HFF-Myc (cell line): ENCODE data around the gene FREM1.

Source experiments
- DNase-seq: peaks from one replicate; pipeline ENCODE4 v3.0.0-alpha.2; 2011; ENCODE audit warnings: low read depth; ENCODE audit errors: extremely low read depth
- H3K4me3 ChIP-seq: replicated peaks from 2 replicates; pipeline ENCODE4 v1.5.1; 2011; ENCODE audit warnings: low read depth, mild to moderate bottlenecking, control low read depth, low read length
- TF ChIP-seq, protein P1 (sequence below): IDR thresholded peaks from 2 replicates; pipeline ENCODE4 v1.5.1; 2012; ENCODE audit warnings: mild to moderate bottlenecking, low read depth, low read length, control low read depth; ENCODE audit errors: missing control alignments

The FREM1 gene

DNA sequence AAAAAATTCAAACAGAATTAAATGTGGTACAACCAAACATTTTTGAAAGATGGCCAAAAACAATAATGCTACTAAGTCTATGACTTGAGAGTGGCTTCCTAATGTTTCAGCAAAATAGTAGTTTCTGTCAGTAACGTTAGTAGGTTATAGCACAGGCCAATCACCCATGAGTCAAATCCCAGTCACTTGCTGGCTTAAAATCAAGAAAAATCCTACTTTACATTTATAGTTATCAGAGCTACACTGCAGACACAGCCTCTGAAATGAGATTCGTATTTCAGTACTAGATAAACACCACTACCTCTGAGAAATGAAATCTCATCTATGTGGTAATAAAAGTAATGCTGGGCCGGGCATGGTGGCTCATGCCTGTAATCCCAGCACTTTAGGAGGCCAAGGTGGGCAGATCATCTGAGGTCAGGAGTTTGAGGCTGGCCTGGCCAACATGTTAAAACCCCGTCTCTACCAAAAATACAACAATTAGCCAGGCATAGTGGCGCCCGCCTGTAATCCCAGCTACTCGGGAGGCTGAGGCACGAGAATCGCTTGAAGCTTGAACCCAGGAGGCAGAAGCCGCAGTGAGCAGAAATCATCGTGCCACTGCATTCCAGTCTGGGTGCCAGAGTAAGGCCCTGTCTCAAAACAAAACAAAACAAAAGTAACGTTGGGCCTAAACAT, 223.0 kb downstream of the FREM1 start:
- TF ChIP-seq, protein P1, sequence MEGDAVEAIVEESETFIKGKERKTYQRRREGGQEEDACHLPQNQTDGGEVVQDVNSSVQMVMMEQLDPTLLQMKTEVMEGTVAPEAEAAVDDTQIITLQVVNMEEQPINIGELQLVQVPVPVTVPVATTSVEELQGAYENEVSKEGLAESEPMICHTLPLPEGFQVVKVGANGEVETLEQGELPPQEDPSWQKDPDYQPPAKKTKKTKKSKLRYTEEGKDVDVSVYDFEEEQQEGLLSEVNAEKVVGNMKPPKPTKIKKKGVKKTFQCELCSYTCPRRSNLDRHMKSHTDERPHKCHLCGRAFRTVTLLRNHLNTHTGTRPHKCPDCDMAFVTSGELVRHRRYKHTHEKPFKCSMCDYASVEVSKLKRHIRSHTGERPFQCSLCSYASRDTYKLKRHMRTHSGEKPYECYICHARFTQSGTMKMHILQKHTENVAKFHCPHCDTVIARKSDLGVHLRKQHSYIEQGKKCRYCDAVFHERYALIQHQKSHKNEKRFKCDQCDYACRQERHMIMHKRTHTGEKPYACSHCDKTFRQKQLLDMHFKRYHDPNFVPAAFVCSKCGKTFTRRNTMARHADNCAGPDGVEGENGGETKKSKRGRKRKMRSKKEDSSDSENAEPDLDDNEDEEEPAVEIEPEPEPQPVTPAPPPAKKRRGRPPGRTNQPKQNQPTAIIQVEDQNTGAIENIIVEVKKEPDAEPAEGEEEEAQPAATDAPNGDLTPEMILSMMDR, result no peak
- peak; percentile 26 for DNase-seq
- no peak overlapping the region for H3K4me3 ChIP-seq

DNA sequence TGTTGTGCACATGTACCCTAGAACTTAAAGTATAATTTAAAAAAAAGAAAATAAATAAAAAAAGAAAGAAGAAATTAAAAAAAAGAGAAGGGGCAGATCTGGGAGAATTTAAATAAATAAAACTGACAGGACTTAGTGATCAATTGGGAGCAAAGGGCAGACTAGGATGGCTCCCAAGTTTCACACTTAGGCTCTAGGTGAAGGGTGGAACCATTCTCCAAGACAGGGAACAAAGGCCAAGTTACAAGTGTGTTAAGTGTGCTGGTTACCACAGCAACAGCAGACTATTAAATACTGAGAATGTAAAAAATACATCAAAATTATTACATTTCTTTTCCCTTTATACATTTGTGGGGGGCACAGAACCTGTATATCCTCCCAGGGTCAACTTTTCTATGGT, 224.1 kb downstream of the FREM1 start:
- DNase-seq, result no peak
- TF ChIP-seq, protein P1, result no peak
- no peak overlapping the region for H3K4me3 ChIP-seq
